HG03460 (cell line): ENCODE data around the gene IL4I1.

ENCODE experiments used
- ATAC-seq: cut with Tn5 transposase; IDR thresholded peaks from one replicate; pipeline ENCODE4 v1.9.1; 2021; ENCODE audit not compliant: unreplicated experiment

The IL4I1 gene

GRCh38 chr19:49880162-49880869, 16.4 kb downstream of the IL4I1 start:
- ATAC-seq = no peak

GRCh38 chr19:49879243-49879963, 17.3 kb downstream of the IL4I1 start:
- no peak for ATAC-seq

GRCh38 chr19:49878744-49879070, 18.0 kb downstream of the IL4I1 start:
- no peak for ATAC-seq

GRCh38 chr19:49877879-49878743, 18.6 kb downstream of the IL4I1 start:
- ATAC-seq = peak; percentile 44

GRCh38 chr19:49877020-49877878, 19.4 kb downstream of the IL4I1 start, which contains the start of the genes AKT1S1 and TBC1D17:
Gene AKT1S1, minus strand, starts transcription at chr19:49877355. Its CDS starts 4,060 bp downstream, at chr19:49873295.
Gene TBC1D17, plus strand, starts transcription at chr19:49877702. Its CDS starts 22 bp downstream, at chr19:49877724.
- peak; percentile 51 for ATAC-seq

- peak; percentile 48 for ATAC-seq
Measured at GRCh38 chr19:49876422-49877019, 20.2 kb downstream of the IL4I1 start.

GRCh38 chr19:49875857-49876421, 20.7 kb downstream of the IL4I1 start:
- ATAC-seq = no peak

GRCh38 chr19:49875177-49875576, 21.5 kb downstream of the IL4I1 start:
- no peak for ATAC-seq

GRCh38 chr19:49874503-49875157, 22.1 kb downstream of the IL4I1 start:
- no peak for ATAC-seq

- ATAC-seq = no peak
Measured at GRCh38 chr19:49873834-49874233, 22.9 kb downstream of the IL4I1 start.

- ATAC-seq = no peak
Measured at GRCh38 chr19:49873129-49873521, 23.6 kb downstream of the IL4I1 start.

GRCh38 chr19:49872245-49873128, 24.2 kb downstream of the IL4I1 start:
- no peak for ATAC-seq

GRCh38 chr19:49871349-49871985, 25.2 kb downstream of the IL4I1 start:
- no peak for ATAC-seq

GRCh38 chr19:49870309-49870901, 26.3 kb downstream of the IL4I1 start:
- ATAC-seq = no peak

GRCh38 chr19:49869484-49870308, 27.0 kb downstream of the IL4I1 start:
- ATAC-seq = peak; percentile 65

- peak; percentile 16 for ATAC-seq
Measured at GRCh38 chr19:49869009-49869483, 27.6 kb downstream of the IL4I1 start.
